Erythroblast (primary cell): Measurements from ENCODE around the gene XYLT2.

Source experiments
- GATA1 ChIP-seq: IDR thresholded peaks from 2 replicates; pipeline ENCODE4 v1.6.1; 2011; ENCODE audit warnings: low read depth, mild to moderate bottlenecking, control low read depth, low read length, moderate library complexity
- POLR2A ChIP-seq: IDR thresholded peaks from 2 replicates; pipeline ENCODE4 v1.6.1; 2011; ENCODE audit warnings: mild to moderate bottlenecking, low read length

GRCh38 chr17:50364061-50364458 lies 18.1 kb downstream of the XYLT2 start:
- no peak for TF ChIP-seq POLR2A
- no peak for TF ChIP-seq GATA1
